ENCODE measurements around the gene FAM118B.

- TF ChIP-seq, protein P1, sequence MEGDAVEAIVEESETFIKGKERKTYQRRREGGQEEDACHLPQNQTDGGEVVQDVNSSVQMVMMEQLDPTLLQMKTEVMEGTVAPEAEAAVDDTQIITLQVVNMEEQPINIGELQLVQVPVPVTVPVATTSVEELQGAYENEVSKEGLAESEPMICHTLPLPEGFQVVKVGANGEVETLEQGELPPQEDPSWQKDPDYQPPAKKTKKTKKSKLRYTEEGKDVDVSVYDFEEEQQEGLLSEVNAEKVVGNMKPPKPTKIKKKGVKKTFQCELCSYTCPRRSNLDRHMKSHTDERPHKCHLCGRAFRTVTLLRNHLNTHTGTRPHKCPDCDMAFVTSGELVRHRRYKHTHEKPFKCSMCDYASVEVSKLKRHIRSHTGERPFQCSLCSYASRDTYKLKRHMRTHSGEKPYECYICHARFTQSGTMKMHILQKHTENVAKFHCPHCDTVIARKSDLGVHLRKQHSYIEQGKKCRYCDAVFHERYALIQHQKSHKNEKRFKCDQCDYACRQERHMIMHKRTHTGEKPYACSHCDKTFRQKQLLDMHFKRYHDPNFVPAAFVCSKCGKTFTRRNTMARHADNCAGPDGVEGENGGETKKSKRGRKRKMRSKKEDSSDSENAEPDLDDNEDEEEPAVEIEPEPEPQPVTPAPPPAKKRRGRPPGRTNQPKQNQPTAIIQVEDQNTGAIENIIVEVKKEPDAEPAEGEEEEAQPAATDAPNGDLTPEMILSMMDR (conservative IDR thresholded peaks at IDR 0.05): no peak
- no peak for TF ChIP-seq EZH2 (IDR thresholded peaks at IDR 0.05; ENCODE audit: low read depth)
These were observed 48.4 kb upstream of the FAM118B start for GRCh38 chr11:126163074-126163700.

Measured in PC-9 (cell line).